ES-I3 (cell line): Measurements from ENCODE around the gene MYO7A.

ENCODE experiments used
- H3K36me3 ChIP-seq: 2 replicates; pipeline ENCODE4 v1.6.1; 2013; ENCODE audit warnings: mild to moderate bottlenecking, low read length, control low read depth, moderate library complexity; ENCODE audit not compliant: insufficient read depth
- H3K4me1 ChIP-seq: 2 replicates; pipeline ENCODE4 v1.6.1; 2013; ENCODE audit warnings: mild to moderate bottlenecking, control low read depth, low read length; ENCODE audit not compliant: insufficient read depth
- H3K9ac ChIP-seq: 2 replicates; pipeline ENCODE4 v1.6.1; 2013; ENCODE audit warnings: low read depth, mild to moderate bottlenecking, low read length, moderate library complexity
- H3K9me3 ChIP-seq: 2 replicates; pipeline ENCODE4 v1.6.1; 2013; ENCODE audit warnings: mild to moderate bottlenecking, low read length, moderate library complexity; ENCODE audit not compliant: control insufficient read depth, insufficient read depth

The MYO7A gene

GRCh38 chr11:77187111-77187750 is 59.2 kb downstream of the MYO7A start:
- H3K9ac ChIP-seq = no peak overlapping the region
- H3K36me3 ChIP-seq = no peaks in the 10 kb centered on the region
- H3K4me1 ChIP-seq = 0 out of 2 replicates have a peak, but pooled peaks cover 4% of the 10 kb centered on the region
- no peaks in the 10 kb centered on the region for H3K9me3 ChIP-seq

- Histone ChIP-seq H3K4me1 (0 out of 2 replicates have a peak, but pooled peaks cover 4% of the 10 kb centered on the region), H3K9ac (no peak overlapping the region)
Observed at GRCh38 chr11:77187776-77188632, 60.0 kb downstream of the MYO7A start.

GRCh38 chr11:77188633-77189491 is 60.8 kb downstream of the MYO7A start:
- Histone ChIP-seq H3K9me3 (no peaks in the 10 kb centered on the region), H3K4me1 (0 out of 2 replicates have a peak, but pooled peaks cover 4% of the 10 kb centered on the region), H3K9ac (no peak overlapping the region), H3K36me3 (no peaks in the 10 kb centered on the region)

More at GRCh38 chr11:77187776-77188632, 60.0 kb downstream of the MYO7A start:
- H3K9me3 ChIP-seq = no peaks in the 10 kb centered on the region
- no peaks in the 10 kb centered on the region for H3K36me3 ChIP-seq

GRCh38 chr11:77189588-77190210 is 61.7 kb downstream of the MYO7A start:
- H3K4me1 ChIP-seq = 0 out of 2 replicates have a peak, but pooled peaks cover 4% of the 10 kb centered on the region
- no peaks in the 10 kb centered on the region for H3K9me3 ChIP-seq
- no peaks in the 10 kb centered on the region for H3K36me3 ChIP-seq
- no peak overlapping the region for H3K9ac ChIP-seq

DNA sequence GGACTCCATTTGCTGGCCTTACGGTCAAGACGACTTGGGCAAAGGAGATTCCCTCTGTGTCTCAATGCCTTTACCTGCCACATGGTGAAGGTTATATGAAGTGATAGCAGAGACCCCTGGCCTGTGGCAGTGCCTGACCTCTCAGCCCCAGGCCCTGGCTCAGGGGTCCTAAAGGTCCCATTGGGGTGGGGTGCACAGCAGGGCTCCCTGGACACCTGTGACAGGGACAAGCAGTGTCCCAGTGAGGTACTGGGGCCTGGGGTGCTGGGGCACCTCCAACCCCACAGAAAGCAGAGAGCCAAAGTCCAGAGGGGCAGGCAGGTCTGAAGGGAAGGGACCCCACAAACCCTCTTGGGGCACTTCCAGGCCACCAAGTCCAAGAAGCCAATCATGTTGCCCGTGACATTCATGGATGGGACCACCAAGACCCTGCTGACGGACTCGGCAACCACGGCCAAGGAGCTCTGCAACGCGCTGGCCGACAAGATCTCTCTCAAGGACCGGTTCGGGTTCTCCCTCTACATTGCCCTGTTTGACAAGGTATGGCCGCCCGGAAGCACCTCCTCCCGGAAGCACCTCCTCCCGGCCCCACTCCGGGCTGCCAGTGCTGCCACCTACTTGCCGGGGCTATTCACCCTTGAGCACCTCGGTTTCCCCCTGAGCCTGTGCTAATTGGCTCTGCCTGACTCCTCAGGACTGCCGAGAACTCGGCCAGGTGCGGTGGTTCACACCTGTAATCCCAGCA is 62.5 kb downstream of the MYO7A start:
- Histone ChIP-seq H3K36me3 (no peaks in the 10 kb centered on the region), H3K9me3 (no peaks in the 10 kb centered on the region), H3K9ac (no peak overlapping the region), H3K4me1 (0 out of 2 replicates have a peak, but pooled peaks cover 4% of the 10 kb centered on the region)

- no peaks in the 10 kb centered on the region for H3K9me3 ChIP-seq
- peak overlapping the region; percentile 47; the same call in 1 of the 2 replicates for H3K9ac ChIP-seq
- H3K4me1 ChIP-seq = 0 out of 2 replicates have a peak, but pooled peaks cover 4% of the 10 kb centered on the region
- no peaks in the 10 kb centered on the region for H3K36me3 ChIP-seq
Observed at GRCh38 chr11:77191429-77191822, 63.4 kb downstream of the MYO7A start.

GRCh38 chr11:77191823-77192495 is 63.9 kb downstream of the MYO7A start:
- H3K4me1 ChIP-seq = 0 out of 2 replicates have a peak, but pooled peaks cover 4% of the 10 kb centered on the region
- H3K9me3 ChIP-seq = no peaks in the 10 kb centered on the region
- peak overlapping the region; percentile 47; the same call in 1 of the 2 replicates for H3K9ac ChIP-seq
- H3K36me3 ChIP-seq = no peaks in the 10 kb centered on the region

GRCh38 chr11:77193167-77193566 is 65.1 kb downstream of the MYO7A start:
- Histone ChIP-seq H3K9ac (no peak overlapping the region), H3K9me3 (no peaks in the 10 kb centered on the region), H3K4me1 (peaks cover 4% of the 10 kb centered on the region; the same call in 1 of the 2 replicates), H3K36me3 (no peaks in the 10 kb centered on the region)

DNA sequence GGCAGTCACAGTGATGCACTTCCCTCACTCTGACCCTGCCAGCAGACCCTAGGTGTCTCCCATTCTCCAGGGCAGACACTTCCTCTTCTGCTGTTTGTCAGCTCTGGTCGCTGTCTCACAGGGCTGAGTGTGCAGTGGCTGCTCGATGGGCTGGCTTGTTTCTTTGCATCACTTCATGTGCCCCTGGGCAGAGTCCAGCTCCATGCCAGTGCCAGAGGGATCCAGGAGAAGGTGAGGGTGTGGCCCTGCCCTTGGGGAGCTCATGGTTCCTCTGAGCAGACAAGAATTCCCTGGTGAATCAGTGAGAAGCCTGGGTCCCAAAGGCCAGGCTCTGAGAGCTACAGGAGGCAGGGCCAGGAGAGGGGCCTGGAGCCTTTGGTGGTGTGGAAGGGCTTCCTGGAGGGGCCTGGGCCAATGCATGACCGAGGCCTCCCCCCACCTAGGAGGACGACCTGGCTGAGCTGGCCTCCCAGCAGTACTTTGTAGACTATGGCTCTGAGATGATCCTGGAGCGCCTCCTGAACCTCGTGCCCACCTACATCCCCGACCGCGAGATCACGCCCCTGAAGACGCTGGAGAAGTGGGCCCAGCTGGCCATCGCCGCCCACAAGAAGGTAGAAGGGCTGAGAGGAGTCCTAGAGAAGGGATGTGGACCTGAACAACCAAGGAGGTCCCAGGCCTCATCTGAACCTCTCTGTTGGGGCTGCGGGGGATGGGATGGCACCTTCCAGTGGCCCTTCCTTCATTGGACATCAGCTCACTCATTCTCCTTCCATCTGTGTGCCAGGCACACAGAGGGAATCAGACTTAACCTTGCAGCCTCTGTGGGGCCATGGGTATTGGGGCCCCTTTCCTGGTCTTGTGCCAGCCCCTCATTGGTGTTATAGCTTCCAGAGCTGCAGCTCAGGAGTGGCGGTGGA is 66.1 kb downstream of the MYO7A start:
- Histone ChIP-seq H3K4me1 (peaks cover under 1% of the 10 kb centered on the region; the same call in 1 of the 2 replicates), H3K36me3 (no peaks in the 10 kb centered on the region), H3K9ac (no peak overlapping the region), H3K9me3 (no peaks in the 10 kb centered on the region)

DNA sequence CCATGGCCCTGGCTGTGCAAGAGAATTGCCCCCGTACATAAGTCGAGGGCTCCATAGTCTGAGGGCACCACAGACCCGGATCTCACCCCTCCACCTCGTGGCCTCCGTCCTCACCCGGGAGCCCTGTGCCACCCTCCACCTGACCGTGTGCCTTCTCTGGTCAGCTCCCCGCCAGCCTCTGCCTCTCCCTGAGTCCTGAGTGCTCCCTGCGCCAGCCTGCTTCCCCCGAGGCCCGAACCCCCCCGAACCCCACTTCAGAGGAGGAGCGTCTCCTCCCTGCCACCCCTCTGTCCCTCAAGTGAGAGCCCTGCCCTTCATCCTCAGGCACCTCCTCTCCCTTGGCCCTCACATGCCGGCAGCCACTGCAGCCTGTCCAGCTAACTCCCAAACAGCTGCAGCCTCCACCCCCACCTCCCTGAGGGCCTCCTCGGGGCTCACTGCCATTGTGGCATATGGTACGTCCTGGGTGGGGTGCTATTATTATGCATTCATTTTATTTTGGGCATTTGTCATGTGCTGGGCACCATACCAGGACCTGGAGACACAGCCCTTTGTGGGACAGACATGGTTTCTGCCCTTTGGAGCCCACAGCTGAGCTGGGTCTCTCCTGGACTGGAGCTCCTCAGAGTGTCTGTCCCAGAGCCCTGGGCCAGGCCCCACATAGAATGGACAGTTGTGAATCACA is 67.2 kb downstream of the MYO7A start:
- H3K9me3 ChIP-seq = no peaks in the 10 kb centered on the region
- H3K4me1 ChIP-seq = no peaks in the 10 kb centered on the region; the same call in 1 of the 2 replicates
- H3K9ac ChIP-seq = no peak overlapping the region
- no peaks in the 10 kb centered on the region for H3K36me3 ChIP-seq

- H3K9ac ChIP-seq = no peak overlapping the region
- no peaks in the 10 kb centered on the region for H3K9me3 ChIP-seq
- H3K36me3 ChIP-seq = no peaks in the 10 kb centered on the region
- H3K4me1 ChIP-seq = no peaks in the 10 kb centered on the region; the same call in 1 of the 2 replicates
Observed at GRCh38 chr11:77196961-77197360, 68.9 kb downstream of the MYO7A start.
